Activated CD8-positive, alpha-beta T cell treated with anti-CD3 and anti-CD28 coated beads for 36 hours (primary cell): ENCODE data around the gene PDCD2. TPM values are rescaled to one million over a fixed set of nuclear protein-coding genes. Genes with fewer than 3 reads are reported as not detected.

Experiments used
- ATAC-seq: fragments of 200-7000 bp; cut with Tn5 transposase; one replicate; pipeline ENCODE4 v1.10.0; 2021; ENCODE audit warnings: mild to moderate bottlenecking, moderate library complexity
- CTCF ChIA-PET: fragments of 350-600 bp; sonication (Branson Sonifier 250); formaldehyde crosslinking; loops from one replicate; lab custom pipeline; 2021; ENCODE audit warnings: antibody characterized with exemption; lab: Charles Lee
- POLR2A ChIA-PET: fragments of 350-600 bp; sonication (Branson Sonifier 250); formaldehyde crosslinking; loops from one replicate; lab custom pipeline; 2021; ENCODE audit warnings: antibody characterized with exemption; lab: Charles Lee
- DNase-seq: peaks from one replicate; pipeline ENCODE4 v3.0.0-alpha.2; 2020
- H3K27ac Mint-ChIP-seq: one replicate; pipeline ENCODE4 v1.8.0; 2021; ENCODE audit warnings: mild to moderate bottlenecking, mixed read lengths
- H3K27me3 Mint-ChIP-seq: one replicate; pipeline ENCODE4 v1.8.0; 2021; ENCODE audit warnings: mixed read lengths
- H3K36me3 Mint-ChIP-seq: one replicate; pipeline ENCODE4 v1.8.0; 2021; ENCODE audit warnings: low read depth, mixed read lengths
- H3K4me1 Mint-ChIP-seq: one replicate; pipeline ENCODE4 v1.8.0; 2021; ENCODE audit warnings: low read depth, mixed read lengths
- H3K4me3 Mint-ChIP-seq: one replicate; pipeline ENCODE4 v1.8.0; 2021; ENCODE audit warnings: mild to moderate bottlenecking, moderate library complexity, mixed read lengths
- H3K9me3 Mint-ChIP-seq: one replicate; pipeline ENCODE4 v1.8.0; 2021; ENCODE audit warnings: mixed read lengths
- intact Hi-C: fragments of 100-400 bp; cut with micrococcal nuclease; formaldehyde crosslinking; loops from one replicate; pipeline ENCODE4 v1.10.0; 2022
- total RNA-seq, 2 experiments: library from RNA; stranded (reverse); gene quantifications; one replicate each; pipeline ENCODE4 v1.2.3, GENCODE V29; 2021
- TF ChIP-seq, protein P1 (sequence below): fragments of 200-600 bp; IDR thresholded peaks from one replicate; pipeline ENCODE4 v1.8.0; 2022; ENCODE audit warnings: antibody characterized with exemption, mild to moderate bottlenecking

PDCD2 gene
- total RNA-seq, 2 experiments from 2014 or later, result 132 to 140 TPM

DNA sequence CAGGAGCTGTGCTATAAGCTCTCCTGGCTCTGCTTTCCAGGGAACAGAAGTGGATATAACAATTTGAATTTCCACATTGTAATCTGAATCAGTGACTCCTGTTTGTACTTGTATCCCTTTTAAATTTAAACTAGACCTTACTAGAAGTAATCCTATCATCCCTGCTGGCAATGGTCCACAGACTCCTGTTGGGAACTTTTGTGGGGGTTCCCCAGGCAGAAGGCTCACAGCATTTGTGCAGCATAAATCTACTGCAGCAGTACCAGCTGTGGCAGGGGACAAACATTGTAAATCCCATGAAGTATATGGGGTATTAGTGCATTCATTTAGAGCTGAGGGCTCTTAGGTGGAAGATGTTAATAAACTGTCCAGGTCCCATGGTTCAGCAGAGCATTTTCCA is 12.0 kb upstream of the PDCD2 start:
- H3K27ac Mint-ChIP-seq, result no peak overlapping the region
- ATAC-seq, result no peak
- H3K27me3 Mint-ChIP-seq, result peaks cover 6% of the 10 kb centered on the region
- peaks cover 13% of the 10 kb centered on the region for H3K9me3 Mint-ChIP-seq
- H3K36me3 Mint-ChIP-seq, result no peaks in the 10 kb centered on the region
- TF ChIP-seq, protein P1, sequence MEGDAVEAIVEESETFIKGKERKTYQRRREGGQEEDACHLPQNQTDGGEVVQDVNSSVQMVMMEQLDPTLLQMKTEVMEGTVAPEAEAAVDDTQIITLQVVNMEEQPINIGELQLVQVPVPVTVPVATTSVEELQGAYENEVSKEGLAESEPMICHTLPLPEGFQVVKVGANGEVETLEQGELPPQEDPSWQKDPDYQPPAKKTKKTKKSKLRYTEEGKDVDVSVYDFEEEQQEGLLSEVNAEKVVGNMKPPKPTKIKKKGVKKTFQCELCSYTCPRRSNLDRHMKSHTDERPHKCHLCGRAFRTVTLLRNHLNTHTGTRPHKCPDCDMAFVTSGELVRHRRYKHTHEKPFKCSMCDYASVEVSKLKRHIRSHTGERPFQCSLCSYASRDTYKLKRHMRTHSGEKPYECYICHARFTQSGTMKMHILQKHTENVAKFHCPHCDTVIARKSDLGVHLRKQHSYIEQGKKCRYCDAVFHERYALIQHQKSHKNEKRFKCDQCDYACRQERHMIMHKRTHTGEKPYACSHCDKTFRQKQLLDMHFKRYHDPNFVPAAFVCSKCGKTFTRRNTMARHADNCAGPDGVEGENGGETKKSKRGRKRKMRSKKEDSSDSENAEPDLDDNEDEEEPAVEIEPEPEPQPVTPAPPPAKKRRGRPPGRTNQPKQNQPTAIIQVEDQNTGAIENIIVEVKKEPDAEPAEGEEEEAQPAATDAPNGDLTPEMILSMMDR, result no peak
- intact Hi-C loops, result no loop called here
- no peak overlapping the region for H3K4me3 Mint-ChIP-seq
- ChIA-PET CTCF (no interaction called here), POLR2A (no interaction called here)
- DNase-seq, result no peak
- no peaks in the 10 kb centered on the region for H3K4me1 Mint-ChIP-seq

DNA sequence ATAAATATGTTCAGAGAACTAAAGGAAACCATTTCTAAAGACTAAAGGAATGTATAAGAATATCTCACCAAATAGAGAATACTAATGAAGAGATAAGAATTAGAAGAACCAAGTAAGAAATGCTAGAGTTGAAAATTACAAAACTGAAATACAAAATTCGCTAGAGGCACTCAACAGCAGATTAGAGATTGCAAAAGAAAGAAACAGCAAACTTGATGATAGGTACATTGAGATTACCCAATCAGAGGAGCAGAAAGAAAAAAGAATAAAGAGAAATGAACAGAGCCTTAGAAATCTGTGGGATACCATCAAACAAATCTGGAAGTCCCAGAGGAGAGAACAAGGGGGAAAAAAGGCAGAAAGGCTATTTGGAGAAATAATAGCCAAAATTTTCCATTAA is 6.3 kb upstream of the PDCD2 start:
- ChIA-PET CTCF (no interaction called here), POLR2A (no interaction called here)

DNA sequence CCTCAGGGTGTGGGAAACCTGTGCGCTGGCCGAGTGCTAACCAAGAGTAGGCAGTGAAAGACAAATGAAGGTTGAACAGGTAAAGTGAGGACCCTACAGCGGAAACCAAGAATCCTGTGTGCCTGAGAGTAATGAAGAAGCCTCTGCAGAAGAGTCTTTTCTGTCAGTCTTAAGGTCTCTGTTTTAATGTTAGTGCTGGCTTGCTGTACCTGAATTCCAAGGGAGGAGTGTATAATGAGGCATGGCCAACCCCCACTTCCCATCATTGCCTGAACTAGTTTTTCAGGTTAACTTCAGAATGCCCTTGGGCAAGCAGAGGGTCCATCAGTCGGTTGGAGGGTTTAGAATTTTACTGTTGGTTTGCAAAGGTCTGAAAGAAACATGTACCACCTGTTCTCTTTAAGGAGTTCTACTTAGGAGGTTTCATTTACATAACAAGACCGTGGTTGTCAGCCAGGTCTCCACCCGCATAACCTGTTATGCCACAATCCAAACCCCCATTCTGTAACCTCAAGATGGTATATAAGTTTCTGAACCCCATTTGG is 589 bp upstream of the PDCD2 start:
- Mint-ChIP-seq H3K27ac (peak overlapping the region; percentile 96), H3K4me3 (peak overlapping the region; percentile 100), H3K9me3 (peaks cover 2% of the 10 kb centered on the region), H3K4me1 (peaks cover 29% of the 10 kb centered on the region), H3K27me3 (peaks cover 2% of the 10 kb centered on the region), H3K36me3 (peaks cover 38% of the 10 kb centered on the region)
- POLR2A ChIA-PET, result interaction anchor here (1.1 to 2.7 kb wide), 5 partner anchors 11 to 31 kb away, joined by 3 to 20 read pairs (median 4); partner anchors contain the start of genes PSMB1 and TBP
- intact Hi-C loops, result no loop called here
- CTCF ChIA-PET, result interaction anchor here (1.2 to 1.6 kb wide), 2 partner anchors 10 to 33 kb away, joined by 3 to 8 read pairs; no protein-coding TSS in a partner anchor
- TF ChIP-seq, protein P1, result no peak
- ATAC-seq (no peak), DNase-seq (no peak)

More for the DNA sequence above, 6.3 kb upstream of the PDCD2 start:
- TF ChIP-seq, protein P1, result no peak
- Mint-ChIP-seq H3K4me1 (no peaks in the 10 kb centered on the region), H3K36me3 (peaks cover 6% of the 10 kb centered on the region), H3K9me3 (peaks cover 24% of the 10 kb centered on the region), H3K4me3 (no peak overlapping the region), H3K27me3 (peaks cover 9% of the 10 kb centered on the region), H3K27ac (no peak overlapping the region)
- no peak for ATAC-seq
- DNase-seq, result no peak
- intact Hi-C loops, result no loop called here

DNA sequence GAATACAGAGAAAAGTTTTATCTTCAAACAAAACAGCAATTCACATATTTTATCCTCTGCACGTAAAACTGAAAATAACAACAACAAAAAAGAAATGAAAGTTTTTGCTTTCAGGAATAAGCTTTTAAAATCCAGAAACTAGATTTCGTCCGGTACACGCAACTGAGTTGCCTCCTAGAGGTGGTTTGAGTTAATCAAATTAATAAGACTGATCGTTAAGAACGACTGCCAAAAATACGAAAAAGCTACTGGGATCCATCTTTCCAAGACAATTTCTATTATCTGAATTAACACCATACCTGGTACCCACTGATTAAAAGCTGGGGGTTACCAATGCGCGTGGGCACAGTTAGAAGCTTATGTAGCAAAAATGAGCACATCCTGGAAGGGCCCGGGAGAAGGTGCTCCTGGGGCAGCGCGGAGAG is 669 bp downstream of the PDCD2 start:
- H3K27me3 Mint-ChIP-seq, result no peaks in the 10 kb centered on the region
- ATAC-seq, result no peak
- peaks cover 29% of the 10 kb centered on the region for H3K4me1 Mint-ChIP-seq
- H3K27ac Mint-ChIP-seq, result peak overlapping the region; percentile 94
- intact Hi-C loops, result no loop called here
- peak overlapping the region; percentile 100 for H3K4me3 Mint-ChIP-seq
- H3K36me3 Mint-ChIP-seq, result peaks cover 49% of the 10 kb centered on the region
- CTCF ChIA-PET, result interaction anchor here (0.9 to 1.6 kb wide), 5 partner anchors 9 to 32 kb away, joined by 3 to 8 read pairs (median 3); no protein-coding TSS in a partner anchor
- DNase-seq, result no peak
- no peaks in the 10 kb centered on the region for H3K9me3 Mint-ChIP-seq
- TF ChIP-seq, protein P1, result peak; percentile 31
- POLR2A ChIA-PET, result interaction anchor here (0.8 to 2.7 kb wide), 8 partner anchors 9 to 882 kb away, joined by 3 to 20 read pairs (median 4); partner anchors contain the start of genes C6orf120, PSMB1, TBP and WDR27

DNA sequence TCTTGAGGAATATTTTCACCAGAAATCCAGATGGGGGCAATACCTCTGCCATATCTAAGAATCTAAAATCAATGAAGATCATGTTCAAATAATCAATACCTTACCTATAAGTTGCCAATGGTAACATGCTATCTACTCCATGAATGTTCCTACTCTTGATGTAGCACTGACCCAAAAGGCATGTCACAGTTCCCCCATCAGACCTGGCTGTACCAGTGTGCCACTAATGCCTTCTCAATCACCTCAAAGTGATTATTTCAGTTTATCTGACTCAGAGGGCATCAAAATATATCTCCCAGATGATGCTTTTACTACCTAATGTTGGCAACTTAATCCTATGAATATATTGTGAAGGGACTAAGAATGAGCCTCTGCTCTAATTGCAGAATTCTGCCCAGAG is 5.5 kb downstream of the PDCD2 start:
- intact Hi-C loops, result no loop called here
- H3K36me3 Mint-ChIP-seq, result peaks cover 62% of the 10 kb centered on the region
- H3K9me3 Mint-ChIP-seq, result no peaks in the 10 kb centered on the region

More for the DNA sequence above, 5.5 kb downstream of the PDCD2 start:
- ChIA-PET POLR2A (interaction anchor here (2.0 kb wide), 1 partner anchor 25 kb away, joined by 6 read pairs; the partner anchor contains the start of gene TBP), CTCF (no interaction called here)
- TF ChIP-seq, protein P1, result no peak
- ATAC-seq (no peak), DNase-seq (no peak)
- Mint-ChIP-seq H3K4me3 (no peak overlapping the region), H3K4me1 (peaks cover 23% of the 10 kb centered on the region), H3K27me3 (no peaks in the 10 kb centered on the region), H3K27ac (peak overlapping the region; percentile 50)
